HL-60 (cell line): Measurements from ENCODE around the gene RBM38.

Experiments
- DNase-seq, 2 experiments: peaks; one replicate each; pipeline ENCODE4 v3.0.0-alpha.2; 2010 to 2020; ENCODE audit warnings: low read depth in 1 of 2, low spot score in 1 of 2
- H3K27ac ChIP-seq: fragments of 250-450 bp; sonication (Bioruptor Pico); replicated peaks from 2 replicates; pipeline ENCODE4 v1.5.1; 2020; ENCODE audit warnings: mild to moderate bottlenecking, moderate library complexity
- H3K27me3 ChIP-seq: fragments of 250-450 bp; sonication (Bioruptor Pico); 2 replicates; pipeline ENCODE4 v1.5.1; 2021; ENCODE audit warnings: mild to moderate bottlenecking, moderate library complexity; ENCODE audit not compliant: insufficient read depth, poor library complexity, severe bottlenecking
- H3K4me3 ChIP-seq: replicated peaks from 2 replicates; pipeline ENCODE4 v1.5.1; 2011; ENCODE audit warnings: mild to moderate bottlenecking, control low read depth, low read length; ENCODE audit not compliant: insufficient read depth
- GABPA ChIP-seq: IDR thresholded peaks from 2 replicates; pipeline ENCODE4 v1.6.1; 2012; ENCODE audit warnings: low read depth
- POLR2AphosphoS5 ChIP-seq: IDR thresholded peaks from 2 replicates; pipeline ENCODE4 v1.6.1; 2012; ENCODE audit warnings: low read depth
- SPI1 ChIP-seq: IDR thresholded peaks from 2 replicates; pipeline ENCODE4 v1.6.1; 2012; ENCODE audit warnings: low read depth, mild to moderate bottlenecking, borderline replicate concordance
- TF ChIP-seq, protein P1 (sequence below): IDR thresholded peaks from 2 replicates; pipeline ENCODE4 v1.6.1; 2012; ENCODE audit warnings: low read depth; ENCODE audit not compliant: insufficient replicate concordance
- TF ChIP-seq, protein P2 (sequence below): IDR thresholded peaks from one replicate; pipeline ENCODE4 v1.5.1; 2011; ENCODE audit warnings: low read length, control low read depth, inconsistent platforms; ENCODE audit not compliant: insufficient read depth

The RBM38 gene

DNA sequence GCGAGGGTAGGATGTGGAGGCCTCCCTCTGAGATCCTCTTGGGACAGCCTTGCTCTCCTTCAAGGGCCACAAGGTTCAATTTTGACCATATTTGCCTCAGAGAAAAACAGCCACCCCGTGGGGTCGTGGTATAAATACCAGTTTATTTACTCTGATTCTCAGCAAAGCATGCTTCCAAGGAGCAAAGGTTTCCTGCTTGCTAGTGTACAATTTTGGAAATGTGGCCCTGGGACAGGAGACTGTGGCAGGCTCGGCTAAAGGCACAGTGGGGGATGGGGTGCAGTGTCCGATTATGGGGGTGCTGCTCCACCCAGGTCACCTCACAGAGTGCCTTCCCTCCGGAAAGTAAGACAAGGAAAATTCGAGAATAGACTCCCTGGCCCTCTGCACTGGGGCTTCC is 31.1 kb downstream of the RBM38 start:
- no peak for DNase-seq
- no peaks in the 10 kb centered on the region for H3K27me3 ChIP-seq
- H3K4me3 ChIP-seq = no peak overlapping the region
- no peak overlapping the region for H3K27ac ChIP-seq
- TF ChIP-seq, protein P1, sequence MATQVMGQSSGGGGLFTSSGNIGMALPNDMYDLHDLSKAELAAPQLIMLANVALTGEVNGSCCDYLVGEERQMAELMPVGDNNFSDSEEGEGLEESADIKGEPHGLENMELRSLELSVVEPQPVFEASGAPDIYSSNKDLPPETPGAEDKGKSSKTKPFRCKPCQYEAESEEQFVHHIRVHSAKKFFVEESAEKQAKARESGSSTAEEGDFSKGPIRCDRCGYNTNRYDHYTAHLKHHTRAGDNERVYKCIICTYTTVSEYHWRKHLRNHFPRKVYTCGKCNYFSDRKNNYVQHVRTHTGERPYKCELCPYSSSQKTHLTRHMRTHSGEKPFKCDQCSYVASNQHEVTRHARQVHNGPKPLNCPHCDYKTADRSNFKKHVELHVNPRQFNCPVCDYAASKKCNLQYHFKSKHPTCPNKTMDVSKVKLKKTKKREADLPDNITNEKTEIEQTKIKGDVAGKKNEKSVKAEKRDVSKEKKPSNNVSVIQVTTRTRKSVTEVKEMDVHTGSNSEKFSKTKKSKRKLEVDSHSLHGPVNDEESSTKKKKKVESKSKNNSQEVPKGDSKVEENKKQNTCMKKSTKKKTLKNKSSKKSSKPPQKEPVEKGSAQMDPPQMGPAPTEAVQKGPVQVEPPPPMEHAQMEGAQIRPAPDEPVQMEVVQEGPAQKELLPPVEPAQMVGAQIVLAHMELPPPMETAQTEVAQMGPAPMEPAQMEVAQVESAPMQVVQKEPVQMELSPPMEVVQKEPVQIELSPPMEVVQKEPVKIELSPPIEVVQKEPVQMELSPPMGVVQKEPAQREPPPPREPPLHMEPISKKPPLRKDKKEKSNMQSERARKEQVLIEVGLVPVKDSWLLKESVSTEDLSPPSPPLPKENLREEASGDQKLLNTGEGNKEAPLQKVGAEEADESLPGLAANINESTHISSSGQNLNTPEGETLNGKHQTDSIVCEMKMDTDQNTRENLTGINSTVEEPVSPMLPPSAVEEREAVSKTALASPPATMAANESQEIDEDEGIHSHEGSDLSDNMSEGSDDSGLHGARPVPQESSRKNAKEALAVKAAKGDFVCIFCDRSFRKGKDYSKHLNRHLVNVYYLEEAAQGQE = no peak
- TF ChIP-seq, protein P2, sequence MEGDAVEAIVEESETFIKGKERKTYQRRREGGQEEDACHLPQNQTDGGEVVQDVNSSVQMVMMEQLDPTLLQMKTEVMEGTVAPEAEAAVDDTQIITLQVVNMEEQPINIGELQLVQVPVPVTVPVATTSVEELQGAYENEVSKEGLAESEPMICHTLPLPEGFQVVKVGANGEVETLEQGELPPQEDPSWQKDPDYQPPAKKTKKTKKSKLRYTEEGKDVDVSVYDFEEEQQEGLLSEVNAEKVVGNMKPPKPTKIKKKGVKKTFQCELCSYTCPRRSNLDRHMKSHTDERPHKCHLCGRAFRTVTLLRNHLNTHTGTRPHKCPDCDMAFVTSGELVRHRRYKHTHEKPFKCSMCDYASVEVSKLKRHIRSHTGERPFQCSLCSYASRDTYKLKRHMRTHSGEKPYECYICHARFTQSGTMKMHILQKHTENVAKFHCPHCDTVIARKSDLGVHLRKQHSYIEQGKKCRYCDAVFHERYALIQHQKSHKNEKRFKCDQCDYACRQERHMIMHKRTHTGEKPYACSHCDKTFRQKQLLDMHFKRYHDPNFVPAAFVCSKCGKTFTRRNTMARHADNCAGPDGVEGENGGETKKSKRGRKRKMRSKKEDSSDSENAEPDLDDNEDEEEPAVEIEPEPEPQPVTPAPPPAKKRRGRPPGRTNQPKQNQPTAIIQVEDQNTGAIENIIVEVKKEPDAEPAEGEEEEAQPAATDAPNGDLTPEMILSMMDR = no peak
- TF ChIP-seq GABPA = no peak
- no peak for TF ChIP-seq POLR2AphosphoS5
- TF ChIP-seq SPI1 = no peak

DNA sequence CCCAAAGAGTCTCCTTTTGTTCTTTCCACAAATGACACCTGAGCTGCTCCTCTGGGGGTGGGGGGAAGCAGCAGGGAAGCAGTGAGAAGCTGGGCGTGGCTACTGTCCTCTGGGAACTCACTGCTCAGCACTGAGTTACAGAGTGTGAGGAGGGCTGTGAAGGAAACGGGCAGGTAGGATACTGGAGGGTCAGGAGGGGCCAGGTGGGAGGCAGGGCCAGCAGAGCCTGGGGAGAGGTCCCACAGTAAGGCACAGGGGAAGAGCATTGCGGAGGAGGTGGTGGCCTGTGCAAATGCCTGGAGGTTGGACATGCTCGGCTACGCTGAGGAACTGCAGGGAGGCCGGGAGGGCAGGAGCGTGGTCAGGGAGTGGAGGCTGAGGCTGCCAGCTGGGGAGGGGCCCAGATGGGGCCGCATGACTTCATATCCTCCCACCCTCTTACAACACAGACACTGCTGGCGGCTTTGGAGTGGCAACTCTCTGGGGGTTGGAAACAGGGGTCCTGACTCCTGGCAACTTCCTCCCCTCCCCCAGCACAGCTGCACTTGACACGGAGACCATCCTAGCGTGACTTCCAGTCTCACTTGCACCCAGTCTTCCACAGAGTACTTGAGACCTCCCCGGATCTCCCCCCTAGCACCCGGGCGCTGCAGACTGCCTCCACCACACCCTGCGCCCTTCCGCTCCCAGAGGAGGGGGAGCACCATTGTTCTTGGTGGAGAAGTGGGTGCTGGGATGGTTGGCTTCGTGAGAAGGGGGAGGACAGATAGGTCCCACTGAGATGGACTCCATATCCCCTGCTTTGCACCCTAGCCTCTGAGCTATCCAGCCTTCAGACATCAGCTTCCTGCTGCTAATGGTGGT is 34.2 kb downstream of the RBM38 start:
- Histone ChIP-seq H3K27ac (peak overlapping the region; percentile 54), H3K27me3 (no peaks in the 10 kb centered on the region), H3K4me3 (0 out of 2 replicates have a peak overlapping the region, but pooled peaks have one; percentile 1)
- peak; percentile 92 for DNase-seq
- TF ChIP-seq POLR2AphosphoS5 = peak; percentile 90
- TF ChIP-seq, protein P1 = no peak
- TF ChIP-seq, protein P2 = no peak
- peak; percentile 31; the same call in 1 of the 2 replicates for TF ChIP-seq GABPA
- TF ChIP-seq SPI1 = peak; percentile 43; the same call in 1 of the 2 replicates

DNA sequence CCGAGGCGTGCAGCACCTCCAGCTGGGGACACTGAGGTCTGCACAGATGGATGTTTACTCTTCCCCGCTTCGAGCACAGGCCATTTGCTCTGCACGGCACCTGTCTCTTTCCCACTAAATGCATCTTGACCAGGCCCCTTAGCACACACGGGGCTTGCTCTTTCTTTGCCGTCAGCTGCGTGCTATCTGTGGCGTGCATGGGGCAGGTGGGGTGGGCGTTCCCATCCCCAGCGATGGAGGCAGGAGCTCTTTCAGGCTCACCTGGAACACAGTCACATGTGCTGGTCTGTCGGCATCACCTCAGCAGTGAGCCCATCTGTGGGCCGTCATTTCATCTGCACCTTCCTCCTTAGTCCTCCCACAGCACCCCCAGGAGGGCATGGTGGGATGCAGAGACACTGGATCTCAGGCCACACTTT is 35.1 kb downstream of the RBM38 start:
- no peaks in the 10 kb centered on the region for H3K27me3 ChIP-seq
- TF ChIP-seq POLR2AphosphoS5 (no peak), SPI1 (no peak)
- TF ChIP-seq, protein P2 = no peak
- DNase-seq = no peak
- H3K27ac ChIP-seq = peak overlapping the region; percentile 54; the same call in 1 of the 2 replicates
- H3K4me3 ChIP-seq = no peak overlapping the region
